T-helper 1 cell treated with Interleukin-12 subunit alpha and Interleukin-12 subunit beta and Interleukin-4 antibody, amounts not matched to agents 30 ng/mL and 1 ng/mL, for 36 hours (primary cell): ENCODE measurements around the gene MAST3. TPM values are rescaled to one million over a fixed set of nuclear protein-coding genes. Genes with fewer than 3 reads are reported as not detected.

ENCODE experiments used
- intact Hi-C: fragments of 100-400 bp; cut with micrococcal nuclease; formaldehyde crosslinking; loops from one replicate; pipeline ENCODE4 v1.15.1; 2024
- total RNA-seq: library from RNA; stranded (reverse); gene quantifications from 2 replicates; pipeline ENCODE4 v1.2.3, GENCODE V29; 2022

MAST3 gene
- total RNA-seq, 1 donor from 2014 or later: 38.9 TPM

GRCh38 chr19:18173572-18174288 is 76.2 kb downstream of the MAST3 start, which contains the start of gene IFI30:
IFI30 (plus strand) TSS chr19:18173813; CDS start chr19:18173842, 29 bp downstream.
- intact Hi-C loops: loop anchor here (1.0 to 5.0 kb wide), 6 partner anchors 12 to 1171 kb away; partner anchors contain the start of genes CCDC124 and RAB3A

GRCh38 chr19:18174983-18175382 is 77.4 kb downstream of the MAST3 start:
- intact Hi-C loops: loop anchor here (1.0 to 5.0 kb wide), 4 partner anchors 17 to 1173 kb away; partner anchors contain the start of gene CCDC124

GRCh38 chr19:18176367-18177310 is 79.1 kb downstream of the MAST3 start:
- intact Hi-C loops: no loop called here

- intact Hi-C loops: no loop called here
These were observed 82.4 kb downstream of the MAST3 start for GRCh38 chr19:18179957-18180356.

GRCh38 chr19:18183529-18183928 is 86.0 kb downstream of the MAST3 start:
- intact Hi-C loops: no loop called here

- intact Hi-C loops: no loop called here
These were observed 88.0 kb downstream of the MAST3 start for GRCh38 chr19:18185538-18185937.

- intact Hi-C loops: loop anchor here (5.0 kb wide), 2 partner anchors 197 to 243 kb away; partner anchors contain the start of gene GDF15
These were observed 92.7 kb downstream of the MAST3 start for GRCh38 chr19:18190278-18190677.

- intact Hi-C loops: loop anchor here (1.0 to 5.0 kb wide), 7 partner anchors 17 to 244 kb away; partner anchors contain the start of genes GDF15 and LSM4
These were observed 94.1 kb downstream of the MAST3 start for GRCh38 chr19:18191640-18192062.

- intact Hi-C loops: loop anchor here (1.0 to 5.0 kb wide), 11 partner anchors 11 to 329 kb away; partner anchors contain the start of genes ELL, GDF15, LSM4 and RAB3A
These were observed 95.3 kb downstream of the MAST3 start, which contains the start of gene MPV17L2 for GRCh38 chr19:18192673-18193387. MPV17L2 (plus strand) TSS chr19:18193218; CDS start chr19:18193282, 64 bp downstream.

GRCh38 chr19:18193388-18194180 is 96.0 kb downstream of the MAST3 start:
- intact Hi-C loops: loop anchor here (1.0 to 5.0 kb wide), 7 partner anchors 11 to 329 kb away; partner anchors contain the start of genes ELL, GDF15 and RAB3A

- intact Hi-C loops: loop anchor here (5.0 kb wide), 2 partner anchors 193 to 247 kb away; partner anchors contain the start of gene GDF15
These were observed 96.6 kb downstream of the MAST3 start for GRCh38 chr19:18194181-18194530.

- intact Hi-C loops: loop anchor here (5.0 kb wide), 2 partner anchors 193 to 247 kb away; partner anchors contain the start of gene GDF15
These were observed 97.1 kb downstream of the MAST3 start for GRCh38 chr19:18194554-18195238.

- intact Hi-C loops: no loop called here
These were observed 98.9 kb downstream of the MAST3 start for GRCh38 chr19:18196511-18196845.

- intact Hi-C loops: no loop called here
These were observed 99.7 kb downstream of the MAST3 start for GRCh38 chr19:18197306-18197705.

- intact Hi-C loops: no loop called here
These were observed 100.4 kb downstream of the MAST3 start for GRCh38 chr19:18197941-18198340.

GRCh38 chr19:18198374-18198773 is 100.8 kb downstream of the MAST3 start:
- intact Hi-C loops: no loop called here
